ENCODE measurements around the gene AGAP2.
"Not testable (repeated sequence)": the region's sequence is repeated elsewhere in the genome, so short reads cannot be mapped to it uniquely, and the experiment has no call there.

Gene AGAP2

DNA sequence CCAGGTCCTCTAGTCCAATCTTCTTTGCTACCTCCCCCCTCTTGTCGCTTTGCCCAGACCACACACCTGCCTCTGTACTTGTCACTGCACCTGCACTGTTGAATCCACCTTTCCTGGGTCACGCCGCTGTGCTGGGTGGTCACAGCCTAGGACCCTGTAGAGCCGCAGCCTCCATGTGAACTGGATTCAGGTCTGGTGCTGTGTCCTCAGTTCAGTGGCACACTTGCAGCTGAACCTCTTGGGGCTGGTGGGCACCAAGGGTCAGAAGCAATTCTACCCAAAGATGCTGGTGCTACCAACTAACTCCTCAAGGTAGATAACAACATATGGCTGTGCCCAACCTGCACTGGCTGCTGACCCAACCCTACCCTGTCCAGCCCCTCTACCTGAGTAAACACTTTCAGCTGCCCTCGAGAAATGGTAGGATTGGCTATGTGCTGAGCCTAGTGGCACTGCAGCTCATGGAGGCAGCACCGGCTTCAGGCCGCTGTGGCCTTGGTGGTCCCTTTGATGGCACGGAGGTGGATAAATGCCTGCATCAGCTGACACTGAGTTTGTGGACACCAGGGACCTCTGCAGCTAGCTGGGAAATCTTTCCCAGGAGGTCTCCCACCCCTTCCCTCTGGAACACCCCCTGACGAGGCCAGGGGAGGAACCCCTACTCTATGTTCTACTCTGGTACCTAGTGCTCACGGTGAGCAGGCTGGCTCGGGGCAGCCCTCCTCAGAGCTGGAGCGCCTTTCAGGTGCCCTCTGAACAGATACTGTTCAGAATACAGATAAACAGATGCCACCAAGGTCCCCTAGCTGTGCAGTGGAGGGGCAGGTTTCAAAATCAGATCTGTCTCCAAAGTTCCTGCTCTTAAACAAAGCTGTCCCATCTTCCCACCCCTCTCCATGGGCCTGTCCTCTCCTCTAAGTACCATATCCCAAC lies 14.3 kb downstream of the AGAP2 start:
- no peak overlapping the region for H3K4me3 ChIP-seq (ENCODE audit: low read depth, low read length)
- TF ChIP-seq, protein P1, sequence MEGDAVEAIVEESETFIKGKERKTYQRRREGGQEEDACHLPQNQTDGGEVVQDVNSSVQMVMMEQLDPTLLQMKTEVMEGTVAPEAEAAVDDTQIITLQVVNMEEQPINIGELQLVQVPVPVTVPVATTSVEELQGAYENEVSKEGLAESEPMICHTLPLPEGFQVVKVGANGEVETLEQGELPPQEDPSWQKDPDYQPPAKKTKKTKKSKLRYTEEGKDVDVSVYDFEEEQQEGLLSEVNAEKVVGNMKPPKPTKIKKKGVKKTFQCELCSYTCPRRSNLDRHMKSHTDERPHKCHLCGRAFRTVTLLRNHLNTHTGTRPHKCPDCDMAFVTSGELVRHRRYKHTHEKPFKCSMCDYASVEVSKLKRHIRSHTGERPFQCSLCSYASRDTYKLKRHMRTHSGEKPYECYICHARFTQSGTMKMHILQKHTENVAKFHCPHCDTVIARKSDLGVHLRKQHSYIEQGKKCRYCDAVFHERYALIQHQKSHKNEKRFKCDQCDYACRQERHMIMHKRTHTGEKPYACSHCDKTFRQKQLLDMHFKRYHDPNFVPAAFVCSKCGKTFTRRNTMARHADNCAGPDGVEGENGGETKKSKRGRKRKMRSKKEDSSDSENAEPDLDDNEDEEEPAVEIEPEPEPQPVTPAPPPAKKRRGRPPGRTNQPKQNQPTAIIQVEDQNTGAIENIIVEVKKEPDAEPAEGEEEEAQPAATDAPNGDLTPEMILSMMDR (IDR thresholded peaks at IDR 0.05; ENCODE audit: low read depth, low read length): no peak

DNA sequence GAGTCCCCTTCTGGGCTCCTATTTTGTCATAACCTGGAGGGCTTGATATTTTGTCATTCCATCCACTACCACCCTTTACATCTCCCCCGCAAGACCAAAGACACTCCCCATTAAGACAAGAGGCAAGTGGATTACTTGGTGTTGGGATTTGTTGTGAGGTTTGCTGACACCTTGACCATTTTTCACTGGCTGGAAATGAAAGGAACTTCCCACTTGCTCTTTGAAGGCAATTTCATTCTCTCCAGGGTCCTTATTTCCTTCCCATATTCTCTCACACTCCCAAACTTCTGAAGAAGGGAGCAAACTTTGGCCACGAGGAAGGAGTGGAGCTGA lies 14.9 kb downstream of the AGAP2 start:
- H3K4me3 ChIP-seq (ENCODE audit: low read depth, low read length): no peak overlapping the region
- TF ChIP-seq, protein P1 (IDR thresholded peaks at IDR 0.05; ENCODE audit: low read depth, low read length): no peak

DNA sequence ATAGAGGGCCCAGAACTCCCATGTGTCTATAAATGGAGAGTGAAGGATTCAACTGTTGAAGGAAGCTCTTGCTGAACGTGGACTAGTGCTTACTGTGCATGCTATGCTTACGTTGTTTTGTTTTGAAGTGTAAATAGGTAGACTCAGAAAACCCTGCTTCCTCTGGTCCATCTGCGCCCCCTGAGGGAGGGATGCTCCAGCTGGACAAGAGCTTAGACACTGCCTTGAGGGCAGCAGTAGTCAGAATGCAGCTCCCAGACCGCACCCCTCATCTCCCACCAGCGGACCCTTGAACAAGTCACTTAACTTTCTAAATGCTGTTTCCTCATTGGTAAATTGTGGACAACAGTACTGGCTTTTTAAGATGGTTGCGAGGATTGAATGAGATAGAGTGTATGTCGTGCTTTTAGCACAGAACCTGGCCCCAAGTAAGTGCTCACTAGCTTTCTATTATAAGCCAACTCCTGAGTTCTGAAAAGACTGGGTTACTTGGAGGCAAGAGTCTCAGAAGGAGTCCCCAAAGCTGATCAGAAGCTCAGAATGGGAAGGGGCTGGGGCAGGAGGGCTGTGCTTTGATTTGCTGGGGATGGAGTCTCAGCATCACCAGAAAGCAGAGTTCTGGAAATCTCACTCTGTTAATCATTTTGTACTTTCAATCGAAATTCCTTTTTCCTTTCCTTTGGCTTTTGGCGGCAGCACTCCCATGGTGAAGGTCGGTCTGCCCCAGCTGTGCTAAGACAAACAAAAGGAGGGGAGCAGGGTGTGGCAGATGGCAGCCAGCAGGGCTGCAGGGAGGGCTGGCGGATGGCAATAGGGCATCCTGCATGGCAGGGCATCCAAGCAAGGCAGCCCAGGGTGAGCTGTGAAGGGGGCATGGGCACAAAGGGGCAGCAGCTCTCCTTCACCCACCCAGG lies 15.6 kb downstream of the AGAP2 start:
- H3K4me3 ChIP-seq (ENCODE audit: low read depth, low read length): no peak overlapping the region
- TF ChIP-seq, protein P1 (IDR thresholded peaks at IDR 0.05; ENCODE audit: low read depth, low read length): no peak

GRCh38 chr12:57721846-57722608 lies 16.5 kb downstream of the AGAP2 start:
- H3K4me3 ChIP-seq (ENCODE audit: low read depth, low read length): not testable (repeated sequence)

DNA sequence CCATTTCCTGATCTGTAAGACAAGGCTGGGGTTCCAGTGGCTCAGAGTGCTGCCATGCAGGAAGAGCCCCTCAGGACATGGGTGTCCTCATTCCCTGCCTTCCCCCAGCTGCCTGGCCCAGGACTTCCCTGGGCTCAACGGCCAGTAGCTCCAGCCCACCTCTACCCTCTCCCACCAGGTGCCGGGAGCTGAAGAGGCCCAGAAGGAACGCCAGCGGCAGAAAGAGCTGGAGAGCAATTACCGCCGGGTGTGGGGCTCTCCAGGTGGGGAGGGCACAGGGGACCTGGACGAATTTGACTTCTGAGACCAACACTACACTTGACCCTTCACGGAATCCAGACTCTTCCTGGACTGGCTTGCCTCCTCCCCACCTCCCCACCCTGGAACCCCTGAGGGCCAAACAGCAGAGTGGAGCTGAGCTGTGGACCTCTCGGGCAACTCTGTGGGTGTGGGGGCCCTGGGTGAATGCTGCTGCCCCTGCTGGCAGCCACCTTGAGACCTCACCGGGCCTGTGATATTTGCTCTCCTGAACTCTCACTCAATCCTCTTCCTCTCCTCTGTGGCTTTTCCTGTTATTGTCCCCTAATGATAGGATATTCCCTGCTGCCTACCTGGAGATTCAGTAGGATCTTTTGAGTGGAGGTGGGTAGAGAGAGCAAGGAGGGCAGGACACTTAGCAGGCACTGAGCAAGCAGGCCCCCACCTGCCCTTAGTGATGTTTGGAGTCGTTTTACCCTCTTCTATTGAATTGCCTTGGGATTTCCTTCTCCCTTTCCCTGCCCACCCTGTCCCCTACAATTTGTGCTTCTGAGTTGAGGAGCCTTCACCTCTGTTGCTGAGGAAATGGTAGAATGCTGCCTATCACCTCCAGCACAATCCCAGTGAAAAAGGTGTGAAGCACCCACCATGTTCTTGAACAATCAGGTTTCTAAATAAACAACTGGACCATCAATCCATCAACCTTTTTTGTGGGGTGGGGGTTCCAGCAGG lies 17.6 kb downstream of the AGAP2 start:
- TF ChIP-seq, protein P1 (IDR thresholded peaks at IDR 0.05; ENCODE audit: low read depth, low read length): no peak

GRCh38 chr12:57719777-57720605 lies 18.6 kb downstream of the AGAP2 start:
- no peak overlapping the region for H3K4me3 ChIP-seq (ENCODE audit: low read depth, low read length)
- TF ChIP-seq, protein P1 (IDR thresholded peaks at IDR 0.05; ENCODE audit: low read depth, low read length): no peak

More for the DNA sequence above, 17.6 kb downstream of the AGAP2 start:
- no peak overlapping the region for H3K4me3 ChIP-seq (ENCODE audit: low read depth, low read length)

Data from WI38 (cell line).